Measurements from ENCODE around the gene MYMX.
A peak's percentile ranks its signal among the peaks of the same experiment; 100 is the strongest.

The MYMX gene

GRCh38 chr6:44250067-44250717 is 33.5 kb downstream of the MYMX start:
- no peak overlapping the region for H3K27ac ChIP-seq (ENCODE audit: low read depth, low read length)
- peaks cover 34% of the 10 kb centered on the region for H4K20me1 ChIP-seq (ENCODE audit: control insufficient read depth, insufficient read depth, low read depth, low read length)
- H3K27me3 ChIP-seq (ENCODE audit: control insufficient read depth, low read length), result no peaks in the 10 kb centered on the region
- peaks cover 80% of the 10 kb centered on the region for H3F3A ChIP-seq (ENCODE audit: control insufficient read depth, insufficient read depth)
- TF ChIP-seq CTCF (IDR thresholded peaks at IDR 0.05; ENCODE audit: low read depth, low read length, poor library complexity, severe bottlenecking), result no peak
- TF ChIP-seq EZH2phosphoT487 (IDR thresholded peaks at IDR 0.05; ENCODE audit: borderline replicate concordance, low read length), result no peak
- H3K36me3 ChIP-seq (ENCODE audit: control insufficient read depth, low read length), result peaks cover 83% of the 10 kb centered on the region
- H3K4me1 ChIP-seq (ENCODE audit: control insufficient read depth, low read length), result peaks cover 46% of the 10 kb centered on the region
- peaks cover 45% of the 10 kb centered on the region for H3K79me2 ChIP-seq (ENCODE audit: control insufficient read depth, low read length)
- H3K4me2 ChIP-seq (ENCODE audit: low read length), result peak overlapping the region; percentile 74; the same call in 1 of the 2 replicates
- H3K9me2 ChIP-seq (replicated peaks; ENCODE audit: control insufficient read depth, low read length), result no peaks in the 10 kb centered on the region
- no peak overlapping the region for H3K4me3 ChIP-seq (ENCODE audit: low read length)
- no peaks in the 10 kb centered on the region for H3K9me3 ChIP-seq (ENCODE audit: control insufficient read depth, insufficient read depth, low read length)

GRCh38 chr6:44250718-44251123 is 34.0 kb downstream of the MYMX start:
- Histone ChIP-seq H4K20me1 (ENCODE audit: control insufficient read depth, insufficient read depth, low read depth, low read length) (peaks cover 34% of the 10 kb centered on the region), H3K9me2 (replicated peaks; ENCODE audit: control insufficient read depth, low read length) (no peaks in the 10 kb centered on the region), H3F3A (ENCODE audit: control insufficient read depth, insufficient read depth) (peaks cover 86% of the 10 kb centered on the region), H3K79me2 (ENCODE audit: control insufficient read depth, low read length) (peaks cover 45% of the 10 kb centered on the region), H3K4me3 (ENCODE audit: low read length) (no peak overlapping the region), H3K4me1 (ENCODE audit: control insufficient read depth, low read length) (peaks cover 45% of the 10 kb centered on the region), H3K36me3 (ENCODE audit: control insufficient read depth, low read length) (peaks cover 84% of the 10 kb centered on the region), H3K4me2 (ENCODE audit: low read length) (no peak overlapping the region; the same call in 1 of the 2 replicates), H3K27me3 (ENCODE audit: control insufficient read depth, low read length) (no peaks in the 10 kb centered on the region), H3K27ac (ENCODE audit: low read depth, low read length) (no peak overlapping the region), H3K9me3 (ENCODE audit: control insufficient read depth, insufficient read depth, low read length) (no peaks in the 10 kb centered on the region)
- TF ChIP-seq CTCF (IDR thresholded peaks at IDR 0.05; ENCODE audit: low read depth, low read length, poor library complexity, severe bottlenecking) (no peak), EZH2phosphoT487 (IDR thresholded peaks at IDR 0.05; ENCODE audit: borderline replicate concordance, low read length) (no peak)

DNA sequence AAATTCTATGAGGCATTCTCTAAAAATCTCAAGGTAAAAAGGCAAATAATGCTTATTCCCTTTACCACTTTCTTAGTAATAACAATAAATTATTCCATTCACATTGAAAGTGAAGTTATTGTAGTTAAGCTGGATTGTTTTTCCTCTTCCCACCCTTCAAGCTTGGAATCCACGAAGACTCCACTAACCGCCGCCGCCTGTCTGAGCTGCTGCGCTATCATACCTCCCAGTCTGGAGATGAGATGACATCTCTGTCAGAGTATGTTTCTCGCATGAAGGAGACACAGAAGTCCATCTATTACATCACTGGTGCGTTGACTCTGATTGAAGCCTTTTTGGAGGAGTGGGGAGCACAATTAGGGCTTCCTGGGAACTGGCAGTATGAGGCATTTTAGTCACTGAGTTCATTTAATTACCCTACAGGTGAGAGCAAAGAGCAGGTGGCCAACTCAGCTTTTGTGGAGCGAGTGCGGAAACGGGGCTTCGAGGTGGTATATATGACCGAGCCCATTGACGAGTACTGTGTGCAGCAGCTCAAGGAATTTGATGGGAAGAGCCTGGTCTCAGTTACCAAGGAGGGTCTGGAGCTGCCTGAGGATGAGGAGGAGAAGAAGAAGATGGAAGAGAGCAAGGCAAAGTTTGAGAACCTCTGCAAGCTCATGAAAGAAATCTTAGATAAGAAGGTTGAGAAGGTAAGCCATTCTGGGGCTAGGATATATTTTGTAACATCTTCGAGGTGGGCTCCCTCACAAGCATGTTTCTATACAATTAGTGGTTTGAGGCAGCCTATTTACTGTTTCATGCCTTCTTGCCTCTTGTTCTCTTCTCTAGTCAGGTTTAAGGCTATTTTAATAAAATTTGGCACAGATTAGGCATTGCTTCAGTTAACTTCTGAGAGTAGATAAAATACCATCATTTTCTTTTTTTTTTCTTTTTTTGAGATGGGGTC is 35.1 kb downstream of the MYMX start:
- Histone ChIP-seq H3K9me2 (replicated peaks; ENCODE audit: control insufficient read depth, low read length) (no peaks in the 10 kb centered on the region), H3K27me3 (ENCODE audit: control insufficient read depth, low read length) (no peaks in the 10 kb centered on the region), H3K79me2 (ENCODE audit: control insufficient read depth, low read length) (peaks cover 48% of the 10 kb centered on the region), H3F3A (ENCODE audit: control insufficient read depth, insufficient read depth) (peaks cover 95% of the 10 kb centered on the region), H3K4me3 (ENCODE audit: low read length) (no peak overlapping the region), H3K27ac (ENCODE audit: low read depth, low read length) (no peak overlapping the region), H3K36me3 (ENCODE audit: control insufficient read depth, low read length) (peaks cover 87% of the 10 kb centered on the region), H4K20me1 (ENCODE audit: control insufficient read depth, insufficient read depth, low read depth, low read length) (peaks cover 34% of the 10 kb centered on the region), H3K9me3 (ENCODE audit: control insufficient read depth, insufficient read depth, low read length) (no peaks in the 10 kb centered on the region), H3K4me1 (ENCODE audit: control insufficient read depth, low read length) (peaks cover 53% of the 10 kb centered on the region), H3K4me2 (ENCODE audit: low read length) (no peak overlapping the region)
- no peak for TF ChIP-seq EZH2phosphoT487 (IDR thresholded peaks at IDR 0.05; ENCODE audit: borderline replicate concordance, low read length)

All from DOHH2 (cell line).